Activated T-helper 2 cell treated with anti-CD3 and anti-CD28 coated beads, Interferon-gamma antibody, Interleukin-2, Interleukin-4, amounts not matched to agents 10 μg/mL and 5 μg/mL and 100 μg/mL, durations not matched to agents 14 hours and 24 hours and 36 hours (primary cell): Measurements from ENCODE around the gene WDR17. TPM values are rescaled to one million over a fixed set of nuclear protein-coding genes. Genes with fewer than 3 reads are reported as not detected.

ENCODE experiments used
- DNase-seq: peaks from one replicate; pipeline ENCODE4 v3.0.0; 2021; ENCODE audit warnings: low spot score
- H3K27ac Mint-ChIP-seq: one replicate; pipeline ENCODE4 v1.8.0; 2021; ENCODE audit warnings: mixed read lengths
- H3K27me3 Mint-ChIP-seq: one replicate; pipeline ENCODE4 v1.8.0; 2021; ENCODE audit warnings: low read depth, mixed read lengths
- H3K36me3 Mint-ChIP-seq: one replicate; pipeline ENCODE4 v1.8.0; 2021; ENCODE audit warnings: low read depth, mixed read lengths
- H3K4me1 Mint-ChIP-seq: one replicate; pipeline ENCODE4 v1.8.0; 2021; ENCODE audit warnings: low read depth, mixed read lengths
- H3K4me3 Mint-ChIP-seq: one replicate; pipeline ENCODE4 v1.8.0; 2021; ENCODE audit warnings: low read depth, mild to moderate bottlenecking, moderate library complexity, mixed read lengths
- H3K9me3 Mint-ChIP-seq: one replicate; pipeline ENCODE4 v1.8.0; 2021; ENCODE audit warnings: mixed read lengths
- intact Hi-C: fragments of 100-400 bp; cut with micrococcal nuclease; formaldehyde crosslinking; loops from one replicate; pipeline ENCODE4 v1.15.1; 2023
- total RNA-seq: library from RNA; stranded (reverse); gene quantifications from 2 replicates; pipeline ENCODE4 v1.2.3, GENCODE V29; 2022

The WDR17 gene
- total RNA-seq, 1 donor from 2014 or later, result 1.4 TPM

DNA sequence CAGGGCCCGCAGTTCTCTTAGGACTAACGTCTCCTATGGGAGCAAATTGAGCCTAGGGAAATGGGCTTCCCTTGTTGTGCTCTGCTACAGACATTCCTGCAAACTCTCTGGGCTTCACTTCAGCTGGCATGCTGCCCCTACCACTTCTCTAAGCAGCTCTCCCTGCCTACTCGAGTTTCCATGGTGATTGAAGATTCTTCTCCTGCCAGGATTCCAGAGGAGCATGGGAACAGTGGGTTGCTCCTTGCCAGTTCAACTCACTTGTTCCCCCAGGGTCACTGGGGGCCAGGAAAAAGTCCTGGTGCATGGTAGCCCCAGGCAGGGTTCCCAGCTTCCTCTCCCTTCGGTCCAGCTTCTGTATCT is 21.1 kb upstream of the WDR17 start:
- no peaks in the 10 kb centered on the region for H3K9me3 Mint-ChIP-seq
- H3K27me3 Mint-ChIP-seq, result peaks cover 2% of the 10 kb centered on the region
- no peak for DNase-seq
- intact Hi-C loops, result no loop called here
- H3K4me1 Mint-ChIP-seq, result no peaks in the 10 kb centered on the region
- no peaks in the 10 kb centered on the region for H3K36me3 Mint-ChIP-seq
- H3K4me3 Mint-ChIP-seq, result no peak overlapping the region
- no peak overlapping the region for H3K27ac Mint-ChIP-seq

GRCh38 chr4:176048631-176049030 is 17.0 kb upstream of the WDR17 start:
- H3K4me3 Mint-ChIP-seq, result no peak overlapping the region
- DNase-seq, result no peak
- no peak overlapping the region for H3K27ac Mint-ChIP-seq
- H3K9me3 Mint-ChIP-seq, result no peaks in the 10 kb centered on the region
- H3K27me3 Mint-ChIP-seq, result peaks cover 2% of the 10 kb centered on the region
- H3K36me3 Mint-ChIP-seq, result no peaks in the 10 kb centered on the region
- intact Hi-C loops, result no loop called here
- H3K4me1 Mint-ChIP-seq, result peaks cover 5% of the 10 kb centered on the region

- no peak for DNase-seq
- no peaks in the 10 kb centered on the region for H3K9me3 Mint-ChIP-seq
- peaks cover 2% of the 10 kb centered on the region for H3K27me3 Mint-ChIP-seq
- H3K4me3 Mint-ChIP-seq, result no peak overlapping the region
- intact Hi-C loops, result no loop called here
- H3K27ac Mint-ChIP-seq, result no peak overlapping the region
- no peaks in the 10 kb centered on the region for H3K36me3 Mint-ChIP-seq
- H3K4me1 Mint-ChIP-seq, result peaks cover 5% of the 10 kb centered on the region
Measured at GRCh38 chr4:176052744-176053143, 12.9 kb upstream of the WDR17 start.

- peaks cover 5% of the 10 kb centered on the region for H3K4me1 Mint-ChIP-seq
- no peak overlapping the region for H3K4me3 Mint-ChIP-seq
- no peak for DNase-seq
- no peaks in the 10 kb centered on the region for H3K27me3 Mint-ChIP-seq
- intact Hi-C loops, result no loop called here
- H3K9me3 Mint-ChIP-seq, result no peaks in the 10 kb centered on the region
- H3K27ac Mint-ChIP-seq, result no peak overlapping the region
- no peaks in the 10 kb centered on the region for H3K36me3 Mint-ChIP-seq
Measured at GRCh38 chr4:176053785-176054184, 11.9 kb upstream of the WDR17 start.

DNA sequence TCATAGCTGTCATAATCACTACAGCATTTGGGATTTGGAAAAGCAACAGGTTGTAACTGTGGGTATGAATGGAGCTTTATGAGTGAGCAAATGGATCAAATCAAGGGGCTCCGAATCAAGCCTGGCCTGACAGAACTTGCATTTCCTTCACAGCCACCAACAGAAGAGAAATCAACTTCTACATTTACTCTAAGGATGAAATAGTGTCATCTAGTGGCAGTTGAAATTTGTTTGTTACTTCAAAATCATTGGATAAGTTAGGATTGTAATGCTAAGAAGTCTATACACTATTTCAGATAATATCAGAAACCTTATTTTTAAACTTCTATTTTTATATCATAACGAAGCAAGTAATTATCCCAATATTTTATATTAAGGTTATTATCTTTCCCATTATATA is 10.7 kb upstream of the WDR17 start:
- intact Hi-C loops, result no loop called here
- H3K9me3 Mint-ChIP-seq, result no peaks in the 10 kb centered on the region
- H3K4me3 Mint-ChIP-seq, result no peak overlapping the region
- H3K36me3 Mint-ChIP-seq, result no peaks in the 10 kb centered on the region
- no peak for DNase-seq
- no peak overlapping the region for H3K27ac Mint-ChIP-seq
- peaks cover 5% of the 10 kb centered on the region for H3K4me1 Mint-ChIP-seq
- no peaks in the 10 kb centered on the region for H3K27me3 Mint-ChIP-seq

DNA sequence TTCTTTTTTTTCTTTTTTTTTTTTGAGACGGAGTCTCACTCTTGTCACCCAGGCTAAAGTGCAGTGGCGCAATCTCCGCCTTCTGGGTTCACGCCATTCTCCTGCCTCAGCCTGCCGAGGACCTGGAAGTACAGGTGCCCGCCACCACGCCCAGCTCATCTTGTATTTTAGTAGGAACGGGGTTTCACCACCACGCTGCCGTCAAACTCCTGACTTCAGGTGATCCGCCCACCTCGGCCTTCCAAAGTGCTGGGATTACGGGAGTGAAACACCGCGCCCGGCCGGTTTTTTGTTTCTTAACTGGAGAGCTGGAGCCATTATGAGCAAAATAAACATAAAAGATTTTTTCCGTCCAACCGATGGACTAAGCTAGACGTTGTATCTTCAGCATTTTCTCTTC is 1.9 kb upstream of the WDR17 start:
- Mint-ChIP-seq H3K27me3 (peaks cover 23% of the 10 kb centered on the region), H3K9me3 (no peaks in the 10 kb centered on the region), H3K36me3 (no peaks in the 10 kb centered on the region), H3K4me3 (no peak overlapping the region), H3K4me1 (peaks cover 11% of the 10 kb centered on the region), H3K27ac (no peak overlapping the region)
- intact Hi-C loops, result loop anchor here (2.0 kb wide), 1 partner anchor 131 kb away; the partner anchor contains the start of gene SPATA4
- DNase-seq, result no peak

GRCh38 chr4:176064539-176064938 is 1.1 kb upstream of the WDR17 start:
- Mint-ChIP-seq H3K27ac (no peak overlapping the region), H3K9me3 (no peaks in the 10 kb centered on the region), H3K4me3 (no peak overlapping the region), H3K27me3 (peaks cover 23% of the 10 kb centered on the region), H3K4me1 (peaks cover 11% of the 10 kb centered on the region), H3K36me3 (no peaks in the 10 kb centered on the region)
- intact Hi-C loops, result loop anchor here (2.0 kb wide), 1 partner anchor 130 kb away; the partner anchor contains the start of gene SPATA4
- DNase-seq, result no peak

- Mint-ChIP-seq H3K27me3 (peaks cover 23% of the 10 kb centered on the region), H3K9me3 (no peaks in the 10 kb centered on the region), H3K4me1 (peaks cover 11% of the 10 kb centered on the region), H3K36me3 (no peaks in the 10 kb centered on the region), H3K4me3 (no peak overlapping the region), H3K27ac (no peak overlapping the region)
- intact Hi-C loops, result loop anchor here (5.0 kb wide), 1 partner anchor 256 kb away; no protein-coding TSS in a partner anchor
- no peak for DNase-seq
Measured at GRCh38 chr4:176066757-176067156, 1.1 kb downstream of the WDR17 start.

- H3K27me3 Mint-ChIP-seq, result no peaks in the 10 kb centered on the region
- no peaks in the 10 kb centered on the region for H3K4me1 Mint-ChIP-seq
- no peaks in the 10 kb centered on the region for H3K36me3 Mint-ChIP-seq
- H3K27ac Mint-ChIP-seq, result no peak overlapping the region
- intact Hi-C loops, result no loop called here
- no peak for DNase-seq
- H3K9me3 Mint-ChIP-seq, result no peaks in the 10 kb centered on the region
- H3K4me3 Mint-ChIP-seq, result no peak overlapping the region
Measured at GRCh38 chr4:176077561-176077960, 11.9 kb downstream of the WDR17 start.

DNA sequence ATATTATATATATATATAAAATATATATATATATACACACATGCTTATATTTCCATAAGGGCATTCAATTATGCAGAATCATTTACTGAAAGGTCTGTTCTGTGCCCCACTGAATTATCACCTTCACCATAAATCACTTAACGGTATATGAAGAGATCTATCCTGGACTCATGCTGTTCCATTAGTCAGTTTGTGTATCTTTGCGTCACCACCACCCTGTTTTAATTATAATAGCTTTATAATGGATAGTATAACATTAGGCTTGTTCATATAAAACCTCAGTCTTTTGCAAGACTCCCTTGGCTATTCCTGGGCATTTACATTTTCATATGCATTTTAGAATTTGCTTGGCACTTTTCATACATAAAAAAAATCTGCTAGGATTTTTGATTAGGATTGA is 19.1 kb downstream of the WDR17 start:
- intact Hi-C loops, result no loop called here
- H3K4me1 Mint-ChIP-seq, result no peaks in the 10 kb centered on the region
- no peak for DNase-seq
- no peaks in the 10 kb centered on the region for H3K27me3 Mint-ChIP-seq
- H3K4me3 Mint-ChIP-seq, result no peak overlapping the region
- H3K36me3 Mint-ChIP-seq, result no peaks in the 10 kb centered on the region
- no peaks in the 10 kb centered on the region for H3K9me3 Mint-ChIP-seq
- no peak overlapping the region for H3K27ac Mint-ChIP-seq

GRCh38 chr4:176090115-176090514 is 24.5 kb downstream of the WDR17 start:
- H3K4me3 Mint-ChIP-seq, result no peak overlapping the region
- no peaks in the 10 kb centered on the region for H3K36me3 Mint-ChIP-seq
- peaks cover 4% of the 10 kb centered on the region for H3K9me3 Mint-ChIP-seq
- no peak overlapping the region for H3K27ac Mint-ChIP-seq
- H3K4me1 Mint-ChIP-seq, result peaks cover 1% of the 10 kb centered on the region
- DNase-seq, result no peak
- H3K27me3 Mint-ChIP-seq, result no peaks in the 10 kb centered on the region
- intact Hi-C loops, result no loop called here

- Mint-ChIP-seq H3K9me3 (no peaks in the 10 kb centered on the region), H3K27me3 (no peaks in the 10 kb centered on the region), H3K27ac (no peak overlapping the region), H3K36me3 (no peaks in the 10 kb centered on the region), H3K4me1 (no peaks in the 10 kb centered on the region), H3K4me3 (no peak overlapping the region)
- no peak for DNase-seq
- intact Hi-C loops, result no loop called here
Measured at GRCh38 chr4:176099314-176099713, 33.7 kb downstream of the WDR17 start.

DNA sequence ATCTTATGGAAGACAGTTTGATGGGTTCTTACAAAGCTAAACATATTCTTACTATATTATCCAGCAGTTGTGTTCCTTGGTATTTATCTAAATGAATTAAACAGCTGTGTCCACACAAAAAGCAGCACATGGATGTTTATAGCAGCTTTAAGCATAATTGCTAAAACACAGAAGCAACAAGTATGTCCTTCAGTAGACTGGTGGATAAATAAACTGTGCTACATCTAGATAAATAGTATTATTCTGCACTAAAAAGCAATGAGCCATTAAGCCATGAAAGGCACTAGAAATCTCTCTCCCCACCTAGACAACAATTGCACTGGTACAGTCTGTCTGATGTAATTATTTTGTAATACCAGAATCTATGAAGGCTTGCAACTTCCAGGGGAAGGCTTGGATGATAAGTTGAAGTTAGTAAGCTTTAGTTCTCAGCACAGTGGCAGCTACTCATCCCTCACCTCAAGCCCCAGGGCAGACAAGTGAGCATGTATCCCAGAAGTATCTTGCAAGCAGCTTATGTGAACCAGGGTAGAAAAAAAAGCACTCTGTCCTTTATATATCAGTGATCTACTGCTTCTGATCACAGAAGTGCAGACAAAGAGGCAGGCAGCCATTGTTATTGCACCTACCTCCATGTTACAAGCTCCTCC is 36.9 kb downstream of the WDR17 start:
- H3K27ac Mint-ChIP-seq, result no peak overlapping the region
- intact Hi-C loops, result no loop called here
- H3K4me3 Mint-ChIP-seq, result no peak overlapping the region
- H3K4me1 Mint-ChIP-seq, result no peaks in the 10 kb centered on the region
- no peak for DNase-seq
- no peaks in the 10 kb centered on the region for H3K9me3 Mint-ChIP-seq
- H3K27me3 Mint-ChIP-seq, result no peaks in the 10 kb centered on the region
- H3K36me3 Mint-ChIP-seq, result no peaks in the 10 kb centered on the region

- no peaks in the 10 kb centered on the region for H3K9me3 Mint-ChIP-seq
- no peaks in the 10 kb centered on the region for H3K4me1 Mint-ChIP-seq
- intact Hi-C loops, result no loop called here
- no peak for DNase-seq
- H3K27me3 Mint-ChIP-seq, result no peaks in the 10 kb centered on the region
- no peak overlapping the region for H3K4me3 Mint-ChIP-seq
- no peaks in the 10 kb centered on the region for H3K36me3 Mint-ChIP-seq
- no peak overlapping the region for H3K27ac Mint-ChIP-seq
Measured at GRCh38 chr4:176107695-176108094, 42.1 kb downstream of the WDR17 start.
